GM12878 (cell line): Measurements from ENCODE around the gene CDH1. TPM values are rescaled to one million over a fixed set of nuclear protein-coding genes. Genes with fewer than 3 reads are reported as not detected.

ENCODE experiments used
- ATAC-seq: fragments of 200-7000 bp; cut with Tn5 transposase; 3 replicates; pipeline ENCODE4 v1.9.1; 2020; ENCODE audit warnings: mild to moderate bottlenecking, moderate library complexity
- BruUV-seq: library from RNA; stranded (reverse); fragments of 400-500 nt; replicated peaks from 2 replicates; lab custom pipeline; 2021; lab: Mats Ljungman, UMichigan
- CTCF ChIA-PET: fragments of 300-600 bp; sonication (Branson Sonifier 250); formaldehyde crosslinking; extraction: SDS; loops from one replicate; lab custom pipeline; 2021; ENCODE audit warnings: inconsistent platforms; lab: Yijun Ruan, JAX
- POLR2A ChIA-PET: fragments of 350-600 bp; formaldehyde crosslinking; extraction: SDS; loops from one replicate; lab custom pipeline; 2021; ENCODE audit warnings: inconsistent platforms; lab: Charles Lee
- RAD21 ChIA-PET: fragments of 300-600 bp; sonication (Branson Sonifier 250); formaldehyde crosslinking; loops from one replicate; lab custom pipeline; 2023; ENCODE audit warnings: antibody characterized with exemption; ENCODE audit not compliant: unreplicated experiment; lab: Charles Lee
- SMC1A ChIA-PET: fragments of 300-600 bp; sonication (Branson Sonifier 250); formaldehyde crosslinking; loops from one replicate; lab custom pipeline; 2023; ENCODE audit not compliant: unreplicated experiment, uncharacterized antibody; lab: Charles Lee
- DNase-seq: peaks from one replicate; pipeline ENCODE4 v3.0.0-alpha.2; 2011; ENCODE audit warnings: low read depth, low spot score
- FAIRE-seq: peaks from 3 replicates; lab custom pipeline; 2011; peaks lifted over from hg19 to GRCh38; lab: Jason Lieb, UNC
- H2AFZ ChIP-seq: 2 replicates; pipeline ENCODE4 v1.6.0; 2011; ENCODE audit warnings: low read depth, low read length, control low read depth; ENCODE audit not compliant: control insufficient read depth
- H3K27ac ChIP-seq: 2 replicates; pipeline ENCODE4 v1.5.1; 2011; ENCODE audit warnings: control low read depth; ENCODE audit not compliant: control insufficient read depth, insufficient read depth
- H3K27me3 ChIP-seq, 2 experiments: replicated peaks in 1 of 2; 2 replicates each; pipeline versions ENCODE4 v1.6.0 to v1.6.1; 2011; ENCODE audit warnings: low read length in 1 of 2; ENCODE audit not compliant: control insufficient read depth in 2 of 2, insufficient read depth in 2 of 2
- H3K36me3 ChIP-seq, 2 experiments: 2 replicates each; pipeline ENCODE4 v1.5.1; 2011; ENCODE audit warnings: low read length in 1 of 2; ENCODE audit not compliant: control insufficient read depth in 2 of 2, insufficient read depth in 2 of 2
- H3K4me1 ChIP-seq: 2 replicates; pipeline ENCODE4 v1.6.1; 2011; ENCODE audit warnings: mild to moderate bottlenecking, low read length, moderate library complexity, mixed read lengths; ENCODE audit not compliant: control insufficient read depth, insufficient read depth
- H3K4me2 ChIP-seq: 2 replicates; pipeline ENCODE4 v1.6.0; 2011; ENCODE audit warnings: control low read depth; ENCODE audit not compliant: control insufficient read depth, insufficient read depth
- H3K4me3 ChIP-seq: fragments of 200-600 bp; sonication (generic); 2 replicates; pipeline ENCODE4 v1.5.1; 2016
- H3K79me2 ChIP-seq: 2 replicates; pipeline ENCODE4 v1.6.0; 2011; ENCODE audit warnings: low read length; ENCODE audit not compliant: control insufficient read depth, insufficient read depth
- H3K9ac ChIP-seq: 2 replicates; pipeline ENCODE4 v1.8.0; 2011; ENCODE audit warnings: low read length, control low read depth, mixed read lengths; ENCODE audit not compliant: control insufficient read depth, insufficient read depth
- H3K9me3 ChIP-seq: replicated peaks from 3 replicates; pipeline ENCODE4 v1.5.1; 2011; ENCODE audit warnings: mild to moderate bottlenecking, low read length; ENCODE audit not compliant: control insufficient read depth, insufficient read depth
- H4K20me1 ChIP-seq: 2 replicates; pipeline ENCODE4 v1.6.0; 2011; ENCODE audit not compliant: control insufficient read depth, insufficient read depth
- BHLHE40 ChIP-seq, 2 experiments: fragments of 450-650 bp in 1 of 2; IDR thresholded peaks; 2 replicates each; pipeline ENCODE4 v1.6.1; 2011 to 2017; ENCODE audit warnings: low read depth in 2 of 2, borderline replicate concordance in 1 of 2, improper control_type of control experiment in 1 of 2, low read length in 1 of 2, mild to moderate bottlenecking in 1 of 2
- BRCA1 ChIP-seq: IDR thresholded peaks from 2 replicates; pipeline ENCODE4 v1.6.1; 2011; ENCODE audit warnings: low read depth, low read length, improper control_type of control experiment
- CREM ChIP-seq: IDR thresholded peaks from 2 replicates; pipeline ENCODE4 v1.6.1; 2014; ENCODE audit warnings: antibody characterized with exemption, low read depth
- FOXK2 ChIP-seq: fragments of 450-650 bp; IDR thresholded peaks from 2 replicates; pipeline ENCODE4 v1.6.1; 2017; ENCODE audit warnings: mild to moderate bottlenecking, moderate library complexity
- FOXM1 ChIP-seq: IDR thresholded peaks from 2 replicates; pipeline ENCODE4 v1.6.1; 2012; ENCODE audit warnings: low read depth, mild to moderate bottlenecking, inconsistent platforms, low read length, moderate library complexity
- GABPA ChIP-seq: IDR thresholded peaks from 2 replicates; pipeline ENCODE4 v1.6.1; 2014; ENCODE audit warnings: antibody characterized with exemption, low read depth, mild to moderate bottlenecking, inconsistent platforms
- HDAC6 ChIP-seq: fragments of 200-600 bp; sonication (generic); IDR thresholded peaks from one replicate; pipeline ENCODE4 v1.8.0; 2017; ENCODE audit warnings: antibody characterized with exemption; ENCODE audit not compliant: unreplicated experiment
- JUND ChIP-seq: IDR thresholded peaks from 2 replicates; pipeline ENCODE4 v1.6.1; 2012; ENCODE audit warnings: low read depth, mild to moderate bottlenecking, low read length, improper control_type of control experiment, moderate library complexity
- MXI1 ChIP-seq: fragments of 150-350 bp; IDR thresholded peaks from 2 replicates; pipeline ENCODE4 v1.6.1; 2011; ENCODE audit warnings: low read depth, mild to moderate bottlenecking, inconsistent platforms, low read length, improper control_type of control experiment
- POU2F2 ChIP-seq: IDR thresholded peaks from 3 replicates; pipeline ENCODE4 v1.6.1; 2011; ENCODE audit warnings: low read depth, mild to moderate bottlenecking, low read length, borderline replicate concordance
- RELA ChIP-seq: fragments of 450-650 bp; IDR thresholded peaks from 2 replicates; pipeline ENCODE4 v1.8.0; 2014; ENCODE audit warnings: borderline replicate concordance; ENCODE audit not compliant: partially characterized antibody
- SIX5 ChIP-seq: IDR thresholded peaks from 2 replicates; pipeline ENCODE4 v1.6.1; 2011; ENCODE audit warnings: mild to moderate bottlenecking, low read depth, low read length, moderate library complexity; ENCODE audit not compliant: severe bottlenecking
- SP1 ChIP-seq: IDR thresholded peaks from one replicate; pipeline ENCODE4 v1.6.1; 2011; ENCODE audit warnings: low read depth, low read length
- SRF ChIP-seq, 2 experiments: IDR thresholded peaks; 2 replicates each; pipeline ENCODE4 v1.6.1; 2011; ENCODE audit warnings: low read depth in 2 of 2, low read length in 2 of 2, mild to moderate bottlenecking in 1 of 2, moderate library complexity in 1 of 2
- TBL1XR1 ChIP-seq: IDR thresholded peaks from 2 replicates; pipeline ENCODE4 v1.6.1; 2012; ENCODE audit warnings: low read depth, low read length, improper control_type of control experiment
- ZNF384 ChIP-seq: IDR thresholded peaks from 2 replicates; pipeline ENCODE4 v1.6.1; 2012; ENCODE audit warnings: low read depth, mild to moderate bottlenecking, low read length, improper control_type of control experiment, borderline replicate concordance
- WGBS: methylation state at CpG from one replicate; pipeline ENCODE4 v1.1.6; 2016; ENCODE audit warnings: low lambda C conversion rate; ENCODE audit not compliant: insufficient replicate concordance, insufficient coverage; ENCODE audit errors: missing lambda C conversion rate; 5-methylcytosine and 5-hydroxymethylcytosine counted together
- in situ Hi-C: fragments of 300-500 bp; cut with MboI; formaldehyde crosslinking; loops from 9 replicates; pipeline ENCODE4 v1.14.3; 2018; ENCODE audit warnings: mixed read lengths
- intact Hi-C: fragments of 100-400 bp; cut with micrococcal nuclease; formaldehyde crosslinking; loops from one replicate; pipeline ENCODE4 v1.14.2; 2022; ENCODE audit not compliant: unreplicated experiment
- polyA plus RNA-seq, 11 experiments: library from polyadenylated mRNA; depleted of rRNA in 4 of 11; unstranded in 6 of 11; stranded (reverse) in 5 of 11; fragments of >200 nt; fragmentation: Nextera tagmentation in 4 of 11; fragmentation: Illumina TruSeq in 1 of 11; extraction: Ambion mirVana in 4 of 11; extraction: Trizol in 1 of 11; gene quantifications; 1 replicate in 1 of 11; 2 replicates in 10 of 11; pipeline versions ENCODE4 v1.2.1 to v1.2.3, GENCODE V29; 2011 to 2016; ENCODE audit warnings: inconsistent platforms in 2 of 11, missing spikeins in 2 of 11, low read depth in 1 of 11
- total RNA-seq, 4 experiments: library from RNA; depleted of rRNA in 3 of 4; stranded (reverse); fragments of >200 nt in 3 of 4; fragmentation: Illumina TruSeq in 1 of 4; extraction: Trizol in 1 of 4; gene quantifications; 2 replicates each; pipeline versions ENCODE4 v1.2.1 to v1.2.3, GENCODE V29; 2013 to 2021
- TF ChIP-seq, protein P1 (sequence below): fragments of 450-650 bp; IDR thresholded peaks from 2 replicates; pipeline ENCODE4 v1.6.1; 2016; ENCODE audit warnings: mild to moderate bottlenecking, moderate library complexity, borderline replicate concordance

CDH1 gene
- total and polyA plus RNA-seq, 10 of the 15 experiments (the other 5 are each of a cell fraction or from before 2014, with no cell fraction given): 2.2 to 30.6 (median 17.7) TPM

DNA sequence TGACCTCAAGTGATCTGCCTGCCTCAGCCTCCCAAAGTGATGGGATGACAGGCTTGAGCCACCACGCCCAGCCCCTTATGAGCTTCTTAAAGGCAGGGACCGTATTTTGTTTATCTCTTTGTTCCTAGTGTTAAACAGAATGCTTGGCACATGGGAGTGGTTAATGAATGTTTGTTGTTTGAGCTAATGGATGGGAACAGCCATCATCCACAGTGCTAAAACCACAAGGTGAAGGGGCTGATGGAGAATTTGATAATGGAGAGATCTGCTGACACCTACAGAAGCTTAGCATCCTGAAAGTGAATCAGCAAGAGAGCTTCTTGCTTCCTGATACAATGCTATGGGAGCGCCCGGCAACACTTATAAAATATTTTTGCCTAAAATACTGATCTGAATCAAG, 8.6 kb upstream of the CDH1 start:
- Histone ChIP-seq H3K36me3 (no peaks in the 10 kb centered on the region), H3K4me2 (no peak overlapping the region), H4K20me1 (no peaks in the 10 kb centered on the region), H2AFZ (no peak overlapping the region), H3K4me3 (no peak overlapping the region), H3K27me3 (no peaks in the 10 kb centered on the region), H3K9ac (no peak overlapping the region), H3K27ac (no peak overlapping the region), H3K79me2 (no peaks in the 10 kb centered on the region), H3K4me1 (no peaks in the 10 kb centered on the region), H3K9me3 (no peaks in the 10 kb centered on the region)
- ChIA-PET SMC1A (interaction anchor here (1.1 kb wide), 1 partner anchor 12 kb away, joined by 3 read pairs; no protein-coding TSS in a partner anchor), RAD21 (no interaction called here), POLR2A (interaction anchor here (0.9 kb wide), 2 partner anchors 11 to 12 kb away, joined by 3 read pairs; no protein-coding TSS in a partner anchor), CTCF (interaction anchor here (0.6 to 1.3 kb wide), 2 partner anchors 72 to 569 kb away, joined by 3 to 5 read pairs; no protein-coding TSS in a partner anchor)
- in situ Hi-C loops: no loop called here
- intact Hi-C loops: no loop called here
- DNase-seq (no peak), ATAC-seq (no peak), FAIRE-seq (no peak)
- no TSS peak for BruUV-seq
- 82% methylated on average over 4 of the region's 4 CpGs for WGBS
- TF ChIP-seq FOXM1: no peak
- TF ChIP-seq RELA: no peak
- TF ChIP-seq BRCA1: no peak
- TF ChIP-seq TBL1XR1: no peak
- TF ChIP-seq SRF (IDR thresholded peaks at IDR 0.05; ENCODE audit: low read depth in 2 of 2, low read length in 2 of 2): no peak
- no peak for TF ChIP-seq CREM
- TF ChIP-seq BHLHE40 (IDR thresholded peaks at IDR 0.05; ENCODE audit: borderline replicate concordance in 1 of 2, low read depth in 2 of 2, low read length in 1 of 2): no peak
- no peak for TF ChIP-seq HDAC6
- no peak for TF ChIP-seq MXI1
- TF ChIP-seq GABPA: no peak
- TF ChIP-seq, protein P1, sequence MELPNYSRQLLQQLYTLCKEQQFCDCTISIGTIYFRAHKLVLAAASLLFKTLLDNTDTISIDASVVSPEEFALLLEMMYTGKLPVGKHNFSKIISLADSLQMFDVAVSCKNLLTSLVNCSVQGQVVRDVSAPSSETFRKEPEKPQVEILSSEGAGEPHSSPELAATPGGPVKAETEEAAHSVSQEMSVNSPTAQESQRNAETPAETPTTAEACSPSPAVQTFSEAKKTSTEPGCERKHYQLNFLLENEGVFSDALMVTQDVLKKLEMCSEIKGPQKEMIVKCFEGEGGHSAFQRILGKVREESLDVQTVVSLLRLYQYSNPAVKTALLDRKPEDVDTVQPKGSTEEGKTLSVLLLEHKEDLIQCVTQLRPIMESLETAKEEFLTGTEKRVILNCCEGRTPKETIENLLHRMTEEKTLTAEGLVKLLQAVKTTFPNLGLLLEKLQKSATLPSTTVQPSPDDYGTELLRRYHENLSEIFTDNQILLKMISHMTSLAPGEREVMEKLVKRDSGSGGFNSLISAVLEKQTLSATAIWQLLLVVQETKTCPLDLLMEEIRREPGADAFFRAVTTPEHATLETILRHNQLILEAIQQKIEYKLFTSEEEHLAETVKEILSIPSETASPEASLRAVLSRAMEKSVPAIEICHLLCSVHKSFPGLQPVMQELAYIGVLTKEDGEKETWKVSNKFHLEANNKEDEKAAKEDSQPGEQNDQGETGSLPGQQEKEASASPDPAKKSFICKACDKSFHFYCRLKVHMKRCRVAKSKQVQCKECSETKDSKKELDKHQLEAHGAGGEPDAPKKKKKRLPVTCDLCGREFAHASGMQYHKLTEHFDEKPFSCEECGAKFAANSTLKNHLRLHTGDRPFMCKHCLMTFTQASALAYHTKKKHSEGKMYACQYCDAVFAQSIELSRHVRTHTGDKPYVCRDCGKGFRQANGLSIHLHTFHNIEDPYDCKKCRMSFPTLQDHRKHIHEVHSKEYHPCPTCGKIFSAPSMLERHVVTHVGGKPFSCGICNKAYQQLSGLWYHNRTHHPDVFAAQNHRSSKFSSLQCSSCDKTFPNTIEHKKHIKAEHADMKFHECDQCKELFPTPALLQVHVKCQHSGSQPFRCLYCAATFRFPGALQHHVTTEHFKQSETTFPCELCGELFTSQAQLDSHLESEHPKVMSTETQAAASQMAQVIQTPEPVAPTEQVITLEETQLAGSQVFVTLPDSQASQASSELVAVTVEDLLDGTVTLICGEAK: no peak
- no peak for TF ChIP-seq JUND
- no peak for TF ChIP-seq POU2F2
- TF ChIP-seq SIX5: no peak
- no peak for TF ChIP-seq SP1
- no peak for TF ChIP-seq ZNF384
- TF ChIP-seq FOXK2: no peak
